Panc1 (cell line): ENCODE results near the gene KIAA1671. TPM values are rescaled to one million over a fixed set of nuclear protein-coding genes. Genes with fewer than 3 reads are reported as not detected.

Source experiments
- ATAC-seq: fragments of 200-7000 bp; cut with Tn5 transposase; 2 replicates; pipeline ENCODE4 v1.9.1; 2020; ENCODE audit warnings: mild to moderate bottlenecking, moderate library complexity
- BruUV-seq: library from RNA; stranded (reverse); fragments of 400-500 nt; replicated peaks from 2 replicates; lab custom pipeline; 2021; lab: Mats Ljungman, UMichigan
- CTCF ChIA-PET: fragments of 300-600 bp; sonication (Branson Sonifier 250); formaldehyde crosslinking; loops from one replicate; lab custom pipeline; 2022; ENCODE audit warnings: antibody characterized with exemption; lab: Charles Lee
- POLR2A ChIA-PET: fragments of 300-600 bp; sonication (Branson Sonifier 250); formaldehyde crosslinking; loops from one replicate; lab custom pipeline; 2022; ENCODE audit warnings: antibody characterized with exemption; lab: Charles Lee
- DNase-seq: peaks from one replicate; pipeline ENCODE4 v3.0.0-alpha.2; 2010; ENCODE audit warnings: low read depth, low spot score
- H3K27ac ChIP-seq: 2 replicates; pipeline ENCODE4 v1.5.1; 2011; ENCODE audit warnings: mild to moderate bottlenecking, low read length, inconsistent platforms
- H3K27me3 ChIP-seq: fragments of 200-500 bp; sonication (Bioruptor generic); 2 replicates; pipeline ENCODE4 v1.6.0; 2014; ENCODE audit warnings: low read length, inconsistent platforms; ENCODE audit not compliant: control insufficient read depth, insufficient read depth
- H3K36me3 ChIP-seq: fragments of 200-500 bp; sonication (Bioruptor generic); 2 replicates; pipeline ENCODE4 v1.5.1; 2014; ENCODE audit warnings: inconsistent platforms, mild to moderate bottlenecking, low read length, moderate library complexity; ENCODE audit not compliant: control insufficient read depth, insufficient read depth
- H3K4me1 ChIP-seq: 2 replicates; pipeline ENCODE4 v1.5.1; 2011; ENCODE audit warnings: inconsistent platforms, mild to moderate bottlenecking, low read length, moderate library complexity; ENCODE audit not compliant: control insufficient read depth, insufficient read depth
- H3K4me3 ChIP-seq, 2 experiments: 2 replicates each; pipeline ENCODE4 v1.5.1; 2011 to 2012; ENCODE audit warnings: low read depth in 2 of 2, low read length in 2 of 2, mild to moderate bottlenecking in 2 of 2, inconsistent platforms in 1 of 2, moderate library complexity in 1 of 2
- H3K9me3 ChIP-seq: fragments of 200-500 bp; sonication (Bioruptor generic); 2 replicates; pipeline ENCODE4 v1.5.1; 2014; ENCODE audit warnings: low read depth, mild to moderate bottlenecking, inconsistent platforms, low read length, moderate library complexity; ENCODE audit not compliant: control insufficient read depth, insufficient read depth
- CTCF ChIP-seq: fragments of 450-650 bp; IDR thresholded peaks from 2 replicates; pipeline ENCODE4 v1.5.1; 2017; ENCODE audit warnings: mild to moderate bottlenecking
- POLR2AphosphoS5 ChIP-seq: IDR thresholded peaks from 2 replicates; pipeline ENCODE4 v1.6.1; 2012; ENCODE audit warnings: mild to moderate bottlenecking, low read depth, low read length, moderate library complexity
- SIN3A ChIP-seq: IDR thresholded peaks from 2 replicates; pipeline ENCODE4 v1.6.1; 2012; ENCODE audit warnings: low read depth, mild to moderate bottlenecking, low read length, moderate library complexity, borderline replicate concordance; ENCODE audit not compliant: insufficient read depth
- TCF7L2 ChIP-seq: IDR thresholded peaks from 2 replicates; pipeline ENCODE4 v1.6.1; 2011; ENCODE audit warnings: mild to moderate bottlenecking, low read depth, low read length, inconsistent platforms
- in situ Hi-C: cut with HindIII; loops from 2 replicates; pipeline ENCODE4 v1.10.0; 2016; ENCODE audit warnings: low sequenced_read_pairs, low pct_unique_long_range_greater_than_20kb
- intact Hi-C: fragments of 100-400 bp; cut with micrococcal nuclease; formaldehyde crosslinking; loops from one replicate; pipeline ENCODE4 v1.10.0; 2022; ENCODE audit not compliant: unreplicated experiment
- total RNA-seq: library from RNA; stranded (reverse); gene quantifications from one replicate; pipeline ENCODE4 v1.2.1, GENCODE V29; 2021; ENCODE audit not compliant: unreplicated experiment
- TF ChIP-seq, protein P1 (sequence below), 2 experiments: IDR thresholded peaks; 2 replicates each; pipeline ENCODE4 v1.6.1; 2011 to 2012; ENCODE audit warnings: low read depth in 2 of 2, control low read depth in 1 of 2, low read length in 1 of 2, mild to moderate bottlenecking in 1 of 2, moderate library complexity in 1 of 2; ENCODE audit not compliant: insufficient read depth in 1 of 2

The KIAA1671 gene
- total RNA-seq, 1 experiment from 2014 or later: 48.1 TPM

DNA sequence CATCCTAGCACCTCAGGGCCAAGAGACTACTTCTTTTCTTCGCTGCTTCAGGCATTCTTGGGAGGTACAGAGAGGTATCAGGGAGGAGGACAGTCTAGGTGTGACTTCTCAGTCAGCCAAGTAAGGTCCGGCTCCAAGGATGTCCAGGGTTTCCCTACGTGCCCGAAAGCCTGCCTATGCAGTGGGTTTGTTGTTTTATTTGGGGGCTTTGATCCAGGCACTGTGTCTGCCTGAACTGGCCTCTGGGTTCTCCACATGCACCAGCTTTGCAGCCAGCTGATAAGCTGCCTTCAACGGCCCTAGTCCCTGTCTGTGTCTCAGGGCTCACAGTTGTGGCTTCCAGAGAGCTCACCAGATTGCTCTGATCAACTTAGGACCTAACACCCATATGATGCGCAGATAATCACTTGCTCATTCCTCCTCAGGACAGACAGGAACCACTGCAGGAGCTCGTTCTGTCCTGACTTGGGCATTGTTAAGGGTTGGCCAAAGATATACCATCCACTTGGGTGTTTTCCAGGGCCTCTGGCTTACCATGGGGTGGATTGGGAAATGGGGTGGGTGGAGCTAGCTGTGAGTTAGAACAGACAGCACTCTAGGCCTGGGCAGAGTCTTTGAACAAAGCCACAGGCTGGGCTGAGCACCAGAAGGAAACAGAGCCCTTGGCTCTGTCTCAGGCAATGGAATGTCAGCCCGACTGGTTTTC is 201.6 kb downstream of the KIAA1671 start:
- intact Hi-C loops: no loop called here
- POLR2A ChIA-PET: no interaction called here
- no TSS peak for BruUV-seq
- no peak overlapping the region for H3K4me3 ChIP-seq
- no peaks in the 10 kb centered on the region for H3K9me3 ChIP-seq
- H3K27me3 ChIP-seq: no peaks in the 10 kb centered on the region
- CTCF ChIA-PET: no interaction called here
- DNase-seq: no peak
- H3K4me1 ChIP-seq: no peaks in the 10 kb centered on the region
- H3K27ac ChIP-seq: no peak overlapping the region
- in situ Hi-C loops: no loop called here
- H3K36me3 ChIP-seq: no peaks in the 10 kb centered on the region
- TF ChIP-seq POLR2AphosphoS5: no peak
- ATAC-seq: peak; percentile 56; the same call in 1 of the 2 replicates

GRCh38 chr22:25154667-25154999 is 202.1 kb downstream of the KIAA1671 start:
- ChIA-PET CTCF (no interaction called here), POLR2A (no interaction called here)
- Histone ChIP-seq H3K9me3 (no peaks in the 10 kb centered on the region), H3K4me1 (no peaks in the 10 kb centered on the region), H3K27me3 (no peaks in the 10 kb centered on the region), H3K4me3 (no peak overlapping the region), H3K36me3 (no peaks in the 10 kb centered on the region), H3K27ac (no peak overlapping the region)
- TF ChIP-seq SIN3A (no peak), POLR2AphosphoS5 (no peak), TCF7L2 (no peak), CTCF (no peak)
- TF ChIP-seq, protein P1, sequence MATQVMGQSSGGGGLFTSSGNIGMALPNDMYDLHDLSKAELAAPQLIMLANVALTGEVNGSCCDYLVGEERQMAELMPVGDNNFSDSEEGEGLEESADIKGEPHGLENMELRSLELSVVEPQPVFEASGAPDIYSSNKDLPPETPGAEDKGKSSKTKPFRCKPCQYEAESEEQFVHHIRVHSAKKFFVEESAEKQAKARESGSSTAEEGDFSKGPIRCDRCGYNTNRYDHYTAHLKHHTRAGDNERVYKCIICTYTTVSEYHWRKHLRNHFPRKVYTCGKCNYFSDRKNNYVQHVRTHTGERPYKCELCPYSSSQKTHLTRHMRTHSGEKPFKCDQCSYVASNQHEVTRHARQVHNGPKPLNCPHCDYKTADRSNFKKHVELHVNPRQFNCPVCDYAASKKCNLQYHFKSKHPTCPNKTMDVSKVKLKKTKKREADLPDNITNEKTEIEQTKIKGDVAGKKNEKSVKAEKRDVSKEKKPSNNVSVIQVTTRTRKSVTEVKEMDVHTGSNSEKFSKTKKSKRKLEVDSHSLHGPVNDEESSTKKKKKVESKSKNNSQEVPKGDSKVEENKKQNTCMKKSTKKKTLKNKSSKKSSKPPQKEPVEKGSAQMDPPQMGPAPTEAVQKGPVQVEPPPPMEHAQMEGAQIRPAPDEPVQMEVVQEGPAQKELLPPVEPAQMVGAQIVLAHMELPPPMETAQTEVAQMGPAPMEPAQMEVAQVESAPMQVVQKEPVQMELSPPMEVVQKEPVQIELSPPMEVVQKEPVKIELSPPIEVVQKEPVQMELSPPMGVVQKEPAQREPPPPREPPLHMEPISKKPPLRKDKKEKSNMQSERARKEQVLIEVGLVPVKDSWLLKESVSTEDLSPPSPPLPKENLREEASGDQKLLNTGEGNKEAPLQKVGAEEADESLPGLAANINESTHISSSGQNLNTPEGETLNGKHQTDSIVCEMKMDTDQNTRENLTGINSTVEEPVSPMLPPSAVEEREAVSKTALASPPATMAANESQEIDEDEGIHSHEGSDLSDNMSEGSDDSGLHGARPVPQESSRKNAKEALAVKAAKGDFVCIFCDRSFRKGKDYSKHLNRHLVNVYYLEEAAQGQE (IDR thresholded peaks at IDR 0.05; ENCODE audit: insufficient read depth in 1 of 2, low read depth in 2 of 2, low read length in 1 of 2): no peak
- no TSS peak for BruUV-seq
- no peak for DNase-seq
- intact Hi-C loops (no loop called here), in situ Hi-C loops (no loop called here)
- ATAC-seq: no peak

GRCh38 chr22:25156736-25157135 is 204.2 kb downstream of the KIAA1671 start:
- in situ Hi-C loops (no loop called here), intact Hi-C loops (no loop called here)
- ChIA-PET POLR2A (no interaction called here), CTCF (no interaction called here)
- Histone ChIP-seq H3K27me3 (no peaks in the 10 kb centered on the region), H3K4me3 (no peak overlapping the region), H3K9me3 (no peaks in the 10 kb centered on the region), H3K4me1 (no peaks in the 10 kb centered on the region), H3K27ac (no peak overlapping the region), H3K36me3 (no peaks in the 10 kb centered on the region)
- TF ChIP-seq SIN3A (no peak), CTCF (no peak), POLR2AphosphoS5 (no peak), TCF7L2 (no peak)
- TF ChIP-seq, protein P1 (IDR thresholded peaks at IDR 0.05; ENCODE audit: insufficient read depth in 1 of 2, low read depth in 2 of 2, low read length in 1 of 2): no peak
- ATAC-seq (no peak), DNase-seq (no peak)
- BruUV-seq: no TSS peak
